ENCODE data around the gene PCDHB3. TPM values are rescaled to one million over a fixed set of nuclear protein-coding genes. Genes with fewer than 3 reads are reported as not detected.
"Not testable (repeated sequence)": the region's sequence is repeated elsewhere in the genome, so short reads cannot be mapped to it uniquely, and the experiment has no call there.

The PCDHB3 gene
- not detected in 2 replicates for total RNA-seq (2014; rRNA removed; shearing (Covaris generic); ENCODE audit: low replicate concordance)

DNA sequence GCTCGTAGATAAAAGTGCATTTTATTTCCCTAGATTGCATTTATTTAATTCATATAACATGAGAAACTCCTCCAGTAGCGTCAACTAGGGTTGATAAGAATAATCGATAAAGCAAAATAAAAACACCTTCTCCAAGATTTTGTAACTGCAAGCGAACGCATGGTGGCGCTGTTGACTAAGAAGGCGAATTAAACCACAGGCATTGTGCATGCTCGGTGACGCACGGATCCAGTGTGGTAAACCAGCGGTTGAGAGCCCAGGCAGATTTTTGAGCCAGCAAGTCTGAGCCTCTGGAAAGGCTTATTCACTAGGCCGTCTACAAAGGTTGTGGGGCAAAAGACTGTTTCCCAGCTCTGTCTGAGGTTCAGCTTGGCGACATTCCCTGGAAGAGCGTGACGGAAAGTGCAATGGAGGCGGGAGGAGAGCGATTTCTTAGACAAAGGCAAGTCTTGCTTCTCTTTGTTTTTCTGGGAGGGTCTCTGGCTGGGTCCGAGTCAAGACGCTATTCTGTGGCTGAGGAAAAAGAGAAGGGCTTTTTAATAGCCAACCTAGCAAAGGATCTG, at the start of gene PCDHB3:
TSS of gene PCDHB3 (plus strand) at position 231 of the 563 bp plus-strand sequence. CDS start at position 408, 177 bp downstream.
- Histone ChIP-seq H3K4me3 (no peak within 1 kb of the TSS), H3K9me3 (no peaks in the 10 kb centered on the region; the same call in 1 of the 2 replicates), H3K36me3 (no peaks in the 10 kb centered on the region), H3K27me3 (no peaks in the 10 kb centered on the region)
- DNase-seq = no peak

DNA sequence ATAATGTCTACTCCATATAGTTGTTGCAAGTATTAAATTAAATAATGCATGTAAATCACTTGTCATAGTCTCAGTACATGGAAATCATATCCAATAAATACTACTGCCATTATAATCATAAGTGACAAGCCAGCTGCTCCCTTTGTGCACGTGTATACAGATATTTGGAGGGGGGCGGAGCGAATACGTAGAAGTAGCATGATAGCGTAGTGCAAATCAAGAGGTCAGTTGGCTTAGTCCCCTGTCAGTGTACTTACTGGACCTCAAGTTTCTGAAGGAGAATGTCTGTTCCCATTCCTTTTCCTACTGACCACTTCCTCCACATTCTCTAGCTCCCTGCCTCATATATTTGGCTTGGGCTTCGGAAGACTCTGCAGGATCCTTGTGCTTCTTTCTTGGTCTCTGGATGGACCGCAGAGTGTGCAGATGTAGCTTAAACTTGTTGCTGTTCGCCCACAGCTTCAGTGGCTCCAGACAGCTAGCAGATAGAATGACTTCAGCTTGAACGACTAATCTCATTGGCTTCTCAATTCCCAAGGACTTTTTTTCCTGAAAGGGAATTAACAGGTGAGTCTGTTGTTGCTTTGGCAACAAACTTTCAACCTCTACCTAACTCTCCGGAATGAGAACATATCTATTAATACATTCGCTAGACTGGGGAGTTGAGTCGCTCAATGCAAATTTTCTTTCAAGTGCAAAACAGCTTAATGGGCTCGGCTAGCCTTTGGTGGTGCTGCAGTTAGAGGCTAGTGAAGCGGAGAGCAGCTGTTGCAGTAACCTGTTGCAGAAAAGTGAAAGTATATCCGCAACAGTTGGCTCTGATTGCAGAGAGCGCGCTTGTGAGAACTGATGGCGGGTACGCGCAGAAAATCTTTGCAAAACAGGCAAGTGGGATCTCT, 49.4 kb upstream of the PCDHB3 start, which contains the start of gene PCDHB1:
TSS of gene PCDHB1 (plus strand) at position 753 of the 899 bp plus-strand sequence. CDS start at position 850, 97 bp downstream.
- Histone ChIP-seq H3K27me3 (peaks cover 17% of the 10 kb centered on the region), H3K4me3 (no peak within 1 kb of the TSS), H3K9me3 (0 out of 2 replicates have a peak, but pooled peaks cover 2% of the 10 kb centered on the region), H3K36me3 (no peaks in the 10 kb centered on the region)
- DNase-seq = no peak

DNA sequence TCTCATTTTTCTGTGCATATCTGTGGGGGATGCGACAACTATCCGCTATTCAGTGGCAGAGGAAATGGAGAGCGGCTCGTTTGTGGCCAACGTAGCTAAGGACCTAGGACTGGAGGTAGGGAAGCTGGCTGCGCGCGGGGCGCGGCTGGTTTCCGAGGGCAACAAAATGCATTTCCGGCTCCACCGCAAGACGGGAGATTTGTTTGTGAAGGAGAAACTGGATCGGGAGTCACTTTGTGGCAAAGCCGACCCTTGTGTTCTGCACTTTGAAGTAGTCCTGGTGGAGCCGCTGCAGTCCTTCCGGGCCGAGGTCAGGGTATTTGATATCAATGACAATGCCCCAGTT, 48.8 kb upstream of the PCDHB3 start:
- Histone ChIP-seq H3K4me3 (no peak overlapping the region), H3K36me3 (no peaks in the 10 kb centered on the region), H3K9me3 (0 out of 2 replicates have a peak, but pooled peaks cover 2% of the 10 kb centered on the region), H3K27me3 (peaks cover 17% of the 10 kb centered on the region)
- DNase-seq = no peak

DNA sequence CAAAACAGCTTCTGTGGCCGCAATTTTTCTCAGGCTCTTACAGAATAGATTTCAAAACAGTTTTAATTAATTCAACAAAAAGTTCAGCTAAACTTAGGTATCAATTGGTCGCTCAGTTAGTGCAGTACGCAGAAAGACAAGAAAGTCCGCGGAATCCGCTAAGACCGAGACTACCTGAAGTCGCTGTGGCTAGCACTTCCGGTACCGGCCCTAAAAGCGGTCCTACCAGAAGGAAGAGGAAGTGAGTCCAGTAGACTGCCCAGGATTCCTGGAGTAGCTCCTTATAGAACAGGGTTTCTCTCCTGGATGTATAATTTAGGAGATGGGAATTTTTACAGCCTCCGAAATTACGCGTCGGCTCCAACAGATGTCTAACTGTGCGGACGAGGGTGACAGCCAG, 22.4 kb upstream of the PCDHB3 start:
- Histone ChIP-seq H3K4me3 (peak overlapping the region; percentile 14), H3K27me3 (0 out of 2 replicates have a peak, but pooled peaks cover 3% of the 10 kb centered on the region), H3K9me3 (no peaks in the 10 kb centered on the region), H3K36me3 (no peaks in the 10 kb centered on the region)
- DNase-seq = no peak

DNA sequence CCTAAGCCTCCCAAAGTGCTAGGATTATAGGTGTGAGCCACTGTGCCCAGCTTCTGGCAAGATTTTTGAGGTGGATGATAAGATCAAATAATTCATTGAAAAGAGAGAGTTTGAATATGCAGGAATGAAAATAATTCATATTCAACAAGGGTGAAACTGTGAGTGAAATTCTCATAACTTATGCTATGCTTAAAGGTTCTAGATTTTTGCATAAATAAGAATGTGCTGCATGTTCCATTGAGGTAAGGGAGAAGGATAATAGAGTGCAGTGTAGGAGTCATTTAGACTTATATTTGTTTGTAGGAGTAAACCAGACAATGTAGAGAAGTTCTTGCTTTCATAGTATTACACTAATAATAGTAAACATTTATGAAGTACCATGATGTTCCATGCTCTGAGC, 18.0 kb upstream of the PCDHB3 start:
- Histone ChIP-seq H3K9me3 (0 out of 2 replicates have a peak, but pooled peaks cover 2% of the 10 kb centered on the region), H3K4me3 (no peak overlapping the region), H3K27me3 (no peaks in the 10 kb centered on the region), H3K36me3 (no peaks in the 10 kb centered on the region)
- DNase-seq = no peak

DNA sequence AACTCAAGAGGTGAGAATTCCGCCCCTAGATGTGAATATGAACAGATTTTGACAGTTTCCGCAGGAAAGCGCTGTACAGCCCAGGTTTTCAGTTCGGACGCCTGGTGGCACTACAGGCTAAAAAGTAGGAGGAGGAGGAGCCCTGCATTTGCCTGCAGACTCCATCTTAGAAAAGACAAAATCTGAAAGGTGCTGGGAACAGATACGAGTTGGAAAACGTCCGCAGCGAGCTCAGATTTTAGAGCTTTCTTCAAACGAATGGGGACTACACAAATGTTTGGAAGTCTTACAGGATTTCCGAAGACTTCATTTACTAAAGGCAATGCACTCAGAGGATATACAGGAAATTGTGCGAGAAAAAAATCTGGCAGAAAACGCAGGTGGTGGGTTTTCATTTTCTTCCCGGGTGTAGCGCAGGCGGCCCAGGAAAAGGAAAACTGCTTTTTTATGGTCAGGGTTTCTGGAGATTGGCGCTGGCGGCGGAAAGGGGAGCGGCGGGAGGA, 15.7 kb upstream of the PCDHB3 start:
- Histone ChIP-seq H3K36me3 (no peaks in the 10 kb centered on the region), H3K27me3 (no peaks in the 10 kb centered on the region), H3K9me3 (0 out of 2 replicates have a peak, but pooled peaks cover 2% of the 10 kb centered on the region), H3K4me3 (peak overlapping the region; percentile 45)
- peak; percentile 58 for DNase-seq

DNA sequence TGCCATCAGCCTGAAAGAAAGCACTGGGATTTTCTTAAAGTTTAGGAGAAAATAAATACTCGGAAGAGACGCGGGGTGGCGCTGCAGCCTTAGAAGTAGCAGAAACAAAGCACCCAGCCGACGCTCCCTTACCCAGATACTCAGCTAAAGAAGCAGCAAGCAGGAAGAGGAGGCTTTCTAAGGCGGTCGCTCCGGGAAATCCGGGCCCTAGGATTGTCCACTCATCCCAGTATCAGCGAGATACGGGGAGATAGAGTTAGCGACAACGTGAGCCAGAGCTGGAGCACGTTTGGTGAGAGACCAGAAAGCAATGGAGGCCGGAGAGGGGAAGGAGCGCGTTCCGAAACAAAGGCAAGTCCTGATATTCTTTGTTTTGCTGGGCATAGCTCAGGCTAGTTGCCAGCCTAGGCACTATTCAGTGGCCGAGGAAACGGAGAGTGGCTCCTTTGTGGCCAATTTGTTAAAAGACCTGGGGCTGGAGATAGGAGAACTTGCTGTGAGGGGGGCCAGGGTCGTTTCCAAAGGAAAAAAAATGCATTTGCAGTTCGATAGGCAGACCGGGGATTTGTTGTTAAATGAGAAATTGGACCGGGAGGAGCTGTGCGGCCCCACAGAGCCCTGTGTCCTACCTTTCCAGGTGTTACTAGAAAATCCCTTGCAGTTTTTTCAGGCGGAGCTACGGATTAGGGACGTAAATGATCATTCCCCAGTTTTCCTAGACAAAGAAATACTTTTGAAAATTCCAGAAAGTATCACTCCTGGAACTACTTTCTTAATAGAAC, 5.6 kb upstream of the PCDHB3 start, which contains the start of gene PCDHB2:
TSS of gene PCDHB2 (plus strand) at position 135 of the 782 bp plus-strand sequence. CDS start at position 311, 176 bp downstream.
- peak; percentile 69 for DNase-seq
- Histone ChIP-seq H3K4me3 (peak within 1 kb of the TSS; percentile 54), H3K9me3 (0 out of 2 replicates have a peak, but pooled peaks cover 2% of the 10 kb centered on the region), H3K27me3 (no peaks in the 10 kb centered on the region), H3K36me3 (no peaks in the 10 kb centered on the region)

DNA sequence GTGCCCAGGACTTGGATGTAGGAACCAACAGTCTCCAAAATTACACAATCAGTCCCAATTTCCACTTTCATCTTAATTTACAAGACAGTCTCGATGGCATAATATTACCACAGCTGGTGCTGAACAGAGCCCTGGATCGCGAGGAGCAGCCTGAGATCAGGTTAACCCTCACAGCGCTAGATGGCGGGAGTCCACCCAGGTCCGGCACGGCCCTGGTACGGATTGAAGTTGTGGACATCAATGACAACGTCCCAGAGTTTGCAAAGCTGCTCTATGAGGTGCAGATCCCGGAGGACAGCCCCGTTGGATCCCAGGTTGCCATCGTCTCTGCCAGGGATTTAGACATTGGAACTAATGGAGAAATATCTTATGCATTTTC, 5.0 kb upstream of the PCDHB3 start:
- DNase-seq = no peak
- Histone ChIP-seq H3K27me3 (no peaks in the 10 kb centered on the region), H3K9me3 (0 out of 2 replicates have a peak, but pooled peaks cover 2% of the 10 kb centered on the region), H3K36me3 (no peaks in the 10 kb centered on the region), H3K4me3 (peak overlapping the region; percentile 54)

DNA sequence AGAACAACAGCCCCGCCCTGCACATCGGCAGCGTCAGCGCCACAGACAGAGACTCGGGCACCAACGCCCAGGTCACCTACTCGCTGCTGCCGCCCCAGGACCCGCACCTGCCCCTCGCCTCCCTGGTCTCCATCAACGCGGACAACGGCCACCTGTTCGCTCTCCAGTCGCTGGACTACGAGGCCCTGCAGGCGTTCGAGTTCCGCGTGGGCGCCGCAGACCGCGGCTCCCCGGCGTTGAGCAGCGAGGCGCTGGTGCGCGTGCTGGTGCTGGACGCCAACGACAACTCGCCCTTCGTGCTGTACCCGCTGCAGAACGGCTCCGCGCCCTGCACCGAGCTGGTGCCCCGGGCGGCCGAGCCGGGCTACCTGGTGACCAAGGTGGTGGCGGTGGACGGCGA, 4.1 kb upstream of the PCDHB3 start:
- H3K9me3 ChIP-seq, DNase-seq, H3K36me3 ChIP-seq, H3K4me3 ChIP-seq, H3K27me3 ChIP-seq: not testable (repeated sequence)

DNA sequence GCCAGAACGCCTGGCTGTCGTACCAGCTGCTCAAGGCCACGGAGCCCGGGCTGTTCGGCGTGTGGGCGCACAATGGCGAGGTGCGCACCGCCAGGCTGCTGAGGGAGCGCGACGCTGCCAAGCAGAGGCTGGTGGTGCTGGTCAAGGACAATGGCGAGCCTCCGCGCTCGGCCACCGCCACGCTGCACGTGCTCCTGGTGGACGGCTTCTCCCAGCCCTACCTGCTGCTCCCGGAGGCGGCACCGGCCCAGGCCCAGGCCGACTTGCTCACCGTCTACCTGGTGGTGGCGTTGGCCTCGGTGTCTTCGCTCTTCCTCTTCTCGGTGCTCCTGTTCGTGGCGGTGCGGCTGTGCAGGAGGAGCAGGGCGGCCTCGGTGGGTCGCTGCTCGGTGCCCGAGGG, 3.7 kb upstream of the PCDHB3 start:
- not testable (repeated sequence) for H3K4me3 ChIP-seq, H3K9me3 ChIP-seq, DNase-seq, H3K27me3 ChIP-seq, H3K36me3 ChIP-seq

DNA sequence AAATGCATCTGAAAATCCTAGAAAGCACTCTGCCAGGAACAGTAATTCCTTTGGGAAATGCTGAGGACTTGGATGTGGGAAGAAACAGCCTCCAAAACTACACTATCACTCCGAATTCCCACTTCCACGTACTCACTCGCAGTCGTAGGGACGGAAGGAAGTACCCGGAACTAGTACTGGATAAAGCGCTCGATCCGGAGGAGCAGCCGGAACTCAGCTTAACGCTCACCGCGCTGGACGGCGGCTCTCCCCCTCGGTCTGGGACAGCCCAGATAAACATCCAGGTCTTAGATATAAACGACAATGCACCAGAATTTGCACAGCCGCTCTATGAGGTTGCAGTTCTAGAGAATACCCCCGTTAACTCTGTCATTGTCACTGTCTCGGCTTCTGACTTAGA, 786 bp downstream of the PCDHB3 start:
- H3K36me3 ChIP-seq = no peaks in the 10 kb centered on the region
- no peak for DNase-seq
- no peak overlapping the region for H3K4me3 ChIP-seq
- no peaks in the 10 kb centered on the region for H3K27me3 ChIP-seq
- no peaks in the 10 kb centered on the region; the same call in 1 of the 2 replicates for H3K9me3 ChIP-seq

DNA sequence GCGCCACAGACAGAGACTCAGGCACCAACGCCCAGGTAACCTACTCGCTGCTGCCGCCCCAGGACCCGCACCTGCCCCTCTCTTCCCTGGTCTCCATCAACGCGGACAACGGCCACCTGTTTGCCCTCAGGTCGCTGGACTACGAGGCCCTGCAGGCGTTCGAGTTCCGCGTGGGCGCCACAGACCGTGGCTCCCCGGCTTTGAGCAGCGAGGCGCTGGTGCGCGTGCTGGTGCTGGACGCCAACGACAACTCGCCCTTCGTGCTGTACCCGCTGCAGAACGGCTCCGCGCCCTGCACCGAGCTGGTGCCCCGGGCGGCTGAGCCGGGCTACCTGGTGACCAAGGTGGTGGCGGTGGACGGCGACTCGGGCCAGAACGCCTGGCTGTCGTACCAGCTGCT, 1.8 kb downstream of the PCDHB3 start:
- DNase-seq, H3K4me3 ChIP-seq, H3K36me3 ChIP-seq, H3K9me3 ChIP-seq, H3K27me3 ChIP-seq: not testable (repeated sequence)

DNA sequence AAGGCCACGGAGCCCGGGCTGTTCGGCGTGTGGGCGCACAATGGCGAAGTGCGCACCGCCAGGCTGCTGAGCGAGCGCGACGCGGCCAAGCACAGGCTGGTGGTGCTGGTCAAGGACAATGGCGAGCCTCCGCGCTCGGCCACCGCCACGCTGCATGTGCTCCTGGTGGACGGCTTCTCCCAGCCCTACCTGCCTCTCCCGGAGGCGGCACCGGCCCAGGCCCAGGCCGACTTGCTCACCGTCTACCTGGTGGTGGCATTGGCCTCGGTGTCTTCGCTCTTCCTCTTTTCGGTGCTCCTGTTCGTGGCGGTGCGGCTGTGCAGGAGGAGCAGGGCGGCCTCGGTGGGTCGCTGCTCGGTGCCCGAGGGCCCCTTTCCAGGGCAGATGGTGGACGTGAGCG, 2.2 kb downstream of the PCDHB3 start:
- H3K9me3 ChIP-seq, H3K27me3 ChIP-seq, DNase-seq, H3K4me3 ChIP-seq, H3K36me3 ChIP-seq: not testable (repeated sequence)

DNA sequence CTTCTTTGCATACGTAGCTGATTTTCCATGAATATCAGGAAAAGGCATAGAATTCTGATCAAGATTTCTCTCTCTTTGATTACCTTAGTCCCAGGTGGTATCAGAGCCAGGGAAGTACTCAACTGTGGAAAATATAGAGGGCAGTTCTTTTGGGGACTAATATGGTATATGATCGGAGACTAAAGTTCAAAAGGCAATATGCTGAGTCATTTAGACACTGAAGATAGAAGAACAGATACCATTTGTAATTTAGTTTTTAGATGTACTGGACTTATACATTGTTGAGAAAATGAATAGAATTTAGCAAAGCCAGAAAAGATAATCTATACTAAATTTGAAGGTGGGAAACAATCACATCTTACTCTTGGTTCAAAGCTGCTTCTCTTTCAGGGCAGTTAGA, 5.1 kb downstream of the PCDHB3 start:
- Histone ChIP-seq H3K9me3 (no peaks in the 10 kb centered on the region; the same call in 1 of the 2 replicates), H3K36me3 (no peaks in the 10 kb centered on the region), H3K27me3 (no peaks in the 10 kb centered on the region), H3K4me3 (no peak overlapping the region)
- no peak for DNase-seq

DNA sequence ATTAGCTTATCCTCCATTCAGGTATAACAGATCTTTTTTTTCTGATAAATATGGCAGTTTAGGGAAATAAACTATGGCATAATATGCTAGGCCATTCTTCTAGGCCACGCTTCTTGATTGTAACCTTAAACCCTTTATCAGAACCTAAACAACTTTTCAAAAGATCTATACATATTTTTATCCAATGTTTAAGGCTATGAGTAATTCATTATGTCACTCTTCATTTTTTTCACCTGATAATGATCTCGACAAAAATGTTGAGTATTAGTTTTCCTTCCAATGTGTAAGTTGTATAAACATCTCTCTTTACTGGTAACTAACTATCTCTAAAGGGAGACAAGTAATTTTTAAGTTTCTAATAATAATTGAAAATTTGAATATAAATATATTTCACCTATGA, 19.0 kb downstream of the PCDHB3 start:
- Histone ChIP-seq H3K4me3 (no peak overlapping the region), H3K36me3 (no peaks in the 10 kb centered on the region), H3K9me3 (no peaks in the 10 kb centered on the region; the same call in 1 of the 2 replicates), H3K27me3 (no peaks in the 10 kb centered on the region)
- no peak for DNase-seq

DNA sequence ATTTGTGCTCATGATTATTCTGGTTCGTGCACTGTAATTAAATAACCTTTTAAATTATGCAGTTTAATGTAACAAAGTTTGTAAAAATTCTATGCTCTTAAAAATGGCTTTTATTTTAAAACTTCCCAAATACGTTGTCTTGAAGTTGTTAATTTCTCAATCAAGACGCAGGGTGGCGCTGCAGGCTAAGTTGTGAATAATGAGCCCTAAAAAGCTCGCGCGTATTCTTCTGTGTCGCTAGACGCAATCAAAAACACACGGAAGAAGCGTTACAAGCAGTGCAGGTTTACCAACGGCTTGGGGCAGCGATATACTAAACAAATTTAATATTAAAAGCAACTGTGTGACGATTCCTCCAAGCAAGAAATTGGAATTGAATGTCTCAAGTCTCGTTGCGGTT, 21.3 kb downstream of the PCDHB3 start, which contains the start of gene PCDHB4:
TSS of gene PCDHB4 (plus strand) at position 256 of the 400 bp plus-strand sequence. CDS start 181 bp downstream, outside the sequence.
- no peak for DNase-seq
- Histone ChIP-seq H3K9me3 (no peaks in the 10 kb centered on the region; the same call in 1 of the 2 replicates), H3K36me3 (no peaks in the 10 kb centered on the region), H3K4me3 (no peak within 1 kb of the TSS), H3K27me3 (no peaks in the 10 kb centered on the region)
